OCI-M2 (cell line): Measurements from ENCODE around the gene KAT5.
"Not testable (repeated sequence)": the region's sequence is repeated elsewhere in the genome, so short reads cannot be mapped to it uniquely, and the experiment has no call there.

Source experiments
- DNase-seq: peaks from one replicate; lab custom pipeline; 2025; ENCODE audit not compliant: unreplicated experiment; lab: John Stamatoyannopoulos, UW

Gene KAT5

DNA sequence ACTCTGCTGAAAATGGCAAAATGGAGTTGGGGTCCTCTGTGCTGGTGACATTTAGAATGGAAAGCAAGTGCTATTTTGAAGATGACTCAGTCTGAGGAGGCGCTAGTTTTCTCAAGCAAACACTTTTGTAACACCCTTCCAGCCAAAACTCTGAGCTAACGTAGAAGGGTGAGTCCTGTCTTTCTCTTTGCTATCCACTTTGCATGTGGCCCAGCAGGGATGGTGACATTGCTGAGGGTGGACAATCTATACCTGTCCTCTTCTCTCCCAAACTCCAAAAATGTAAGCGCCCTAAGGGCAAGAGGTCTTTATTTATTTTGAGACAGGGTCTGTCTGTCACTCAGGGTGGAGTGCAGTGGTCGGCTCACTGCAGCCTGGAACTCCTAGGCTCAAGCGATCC is 3.6 kb upstream of the KAT5 start:
- DNase-seq: no peak

GRCh38 chr11:65709661-65710060 is 2.4 kb upstream of the KAT5 start:
- DNase-seq: no peak

- DNase-seq: no peak
Observed at GRCh38 chr11:65710421-65710820, 1.6 kb upstream of the KAT5 start.

DNA sequence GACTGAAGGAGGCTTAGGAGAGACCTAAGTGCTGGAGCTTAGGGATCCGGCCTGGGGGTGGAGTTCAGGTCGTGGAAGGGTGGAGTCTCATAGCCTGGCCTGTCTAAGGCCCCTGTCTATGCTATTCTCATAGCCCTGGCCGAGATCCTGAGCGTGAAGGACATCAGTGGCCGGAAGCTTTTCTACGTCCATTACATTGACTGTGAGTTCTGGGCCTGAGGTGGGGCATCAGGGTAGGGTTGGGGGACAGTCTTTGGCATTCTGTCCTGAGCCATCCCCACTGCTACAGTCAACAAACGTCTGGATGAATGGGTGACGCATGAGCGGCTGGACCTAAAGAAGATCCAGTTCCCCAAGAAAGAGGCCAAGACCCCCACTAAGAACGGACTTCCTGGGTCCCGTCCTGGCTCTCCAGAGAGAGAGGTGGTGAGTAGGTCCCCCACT is 603 bp downstream of the KAT5 start:
- DNase-seq: no peak

DNA sequence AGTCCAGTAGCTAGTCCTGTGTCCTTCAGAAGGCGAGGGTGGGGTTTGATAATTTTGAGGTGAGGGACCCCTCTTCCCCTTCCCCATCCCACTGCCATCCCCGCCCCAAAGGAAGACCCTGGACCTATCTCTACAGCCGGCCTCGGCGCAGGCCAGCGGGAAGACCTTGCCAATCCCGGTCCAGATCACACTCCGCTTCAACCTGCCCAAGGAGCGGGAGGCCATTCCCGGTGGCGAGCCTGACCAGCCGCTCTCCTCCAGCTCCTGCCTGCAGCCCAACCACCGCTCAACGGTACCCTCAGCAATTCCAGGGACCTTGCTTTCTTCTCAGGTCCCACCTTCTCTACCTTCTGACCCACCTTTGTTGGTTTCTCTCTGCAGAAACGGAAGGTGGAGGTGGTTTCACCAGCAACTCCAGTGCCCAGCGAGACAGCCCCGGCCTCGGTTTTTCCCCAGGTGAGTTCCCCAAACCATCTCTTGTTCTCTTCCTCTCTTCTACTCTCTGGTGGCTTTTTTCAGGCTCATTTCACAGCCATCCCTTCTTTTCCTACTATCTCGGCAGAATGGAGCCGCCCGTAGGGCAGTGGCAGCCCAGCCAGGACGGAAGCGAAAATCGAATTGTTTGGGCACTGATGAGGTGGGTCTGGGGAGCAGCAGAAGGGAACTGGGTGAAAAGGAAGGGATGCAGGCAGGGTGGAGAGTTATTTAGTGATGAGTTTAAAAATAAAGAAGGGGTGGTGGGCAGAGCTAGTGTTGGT is 1.3 kb downstream of the KAT5 start:
- no peak for DNase-seq

- DNase-seq: no peak
Observed at GRCh38 chr11:65714433-65714832, 2.4 kb downstream of the KAT5 start.

DNA sequence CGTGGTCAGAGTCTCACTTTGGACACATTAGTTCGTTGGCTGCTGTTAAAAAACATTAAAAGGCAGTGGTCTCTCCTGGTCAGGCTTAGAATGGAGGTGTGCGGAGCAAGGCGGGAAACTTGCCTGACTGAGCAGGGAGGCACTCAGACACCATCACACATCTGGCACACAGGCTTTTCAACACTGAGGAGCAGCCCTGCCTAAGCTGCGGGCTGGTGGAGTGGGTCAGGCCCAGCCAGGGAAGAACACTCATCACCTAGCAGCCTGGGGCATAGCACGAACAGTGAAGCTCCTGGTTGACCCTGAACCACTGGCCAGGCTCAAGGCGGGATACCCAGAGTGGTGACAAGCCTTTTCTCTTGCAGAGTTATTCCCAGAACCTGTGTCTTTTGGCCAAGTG is 4.2 kb downstream of the KAT5 start:
- no peak for DNase-seq

DNA sequence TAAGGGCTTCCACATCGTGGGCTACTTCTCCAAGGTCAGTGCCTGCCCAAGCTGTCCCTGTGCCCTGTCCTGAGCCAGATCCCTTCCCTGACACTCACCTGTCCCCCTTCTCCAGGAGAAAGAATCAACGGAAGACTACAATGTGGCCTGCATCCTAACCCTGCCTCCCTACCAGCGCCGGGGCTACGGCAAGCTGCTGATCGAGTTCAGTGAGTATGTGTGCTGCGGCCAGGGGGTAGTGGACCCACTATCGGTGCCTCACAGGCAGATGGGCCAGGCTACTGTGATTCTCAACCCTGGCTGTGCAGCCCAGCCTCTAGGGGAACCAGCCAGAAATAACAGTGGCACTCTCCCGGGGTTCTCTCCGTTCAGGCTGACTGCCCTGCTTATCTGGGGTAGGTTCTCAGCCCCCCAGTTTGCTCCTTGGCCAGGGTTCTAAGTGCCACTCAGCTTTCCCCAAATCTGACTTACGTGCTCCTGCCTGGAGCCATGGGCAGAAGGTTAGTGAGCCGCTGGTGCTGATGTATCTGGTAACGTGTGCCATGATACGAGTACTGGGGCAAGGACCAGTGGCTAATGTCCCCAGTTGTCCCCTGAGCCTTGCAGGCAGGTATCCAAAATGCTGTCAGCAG is 4.8 kb downstream of the KAT5 start:
- DNase-seq: no peak

- no peak for DNase-seq
Observed at GRCh38 chr11:65717906-65718305, 5.9 kb downstream of the KAT5 start.

- DNase-seq: no peak
Observed at GRCh38 chr11:65718531-65718930, 6.5 kb downstream of the KAT5 start.

- DNase-seq: no peak
Observed at GRCh38 chr11:65718964-65719492, 7.0 kb downstream of the KAT5 start.

- no peak for DNase-seq
Observed at GRCh38 chr11:65719871-65720210, 7.8 kb downstream of the KAT5 start.

- no peak for DNase-seq
Observed at GRCh38 chr11:65720211-65720934, 8.3 kb downstream of the KAT5 start, which contains the start of gene RNASEH2C. Gene RNASEH2C, minus strand, starts transcription at chr11:65720798. Its CDS starts 40 bp downstream, at chr11:65720758.

- DNase-seq: no peak
Observed at GRCh38 chr11:65722261-65722660, 10.2 kb downstream of the KAT5 start.

DNA sequence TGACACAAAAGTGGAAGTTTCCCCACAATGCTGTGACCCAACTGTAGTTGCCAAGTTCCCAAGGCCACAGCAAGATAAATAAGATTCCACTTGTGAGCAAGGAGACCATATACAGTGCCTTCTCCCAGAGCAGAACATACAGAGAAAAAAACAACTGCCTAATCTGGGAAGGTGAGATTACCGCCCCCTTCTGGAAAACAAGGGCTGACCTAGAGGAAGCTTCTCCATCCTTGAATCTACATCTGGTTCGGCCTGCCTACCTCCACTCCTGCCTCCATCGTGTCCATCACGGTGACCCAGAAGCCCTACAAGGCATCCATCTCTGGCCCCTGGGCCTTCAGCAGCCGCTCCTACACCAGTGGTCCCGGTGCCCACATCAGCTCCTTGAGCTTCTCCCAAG is 14.6 kb downstream of the KAT5 start:
- no peak for DNase-seq

DNA sequence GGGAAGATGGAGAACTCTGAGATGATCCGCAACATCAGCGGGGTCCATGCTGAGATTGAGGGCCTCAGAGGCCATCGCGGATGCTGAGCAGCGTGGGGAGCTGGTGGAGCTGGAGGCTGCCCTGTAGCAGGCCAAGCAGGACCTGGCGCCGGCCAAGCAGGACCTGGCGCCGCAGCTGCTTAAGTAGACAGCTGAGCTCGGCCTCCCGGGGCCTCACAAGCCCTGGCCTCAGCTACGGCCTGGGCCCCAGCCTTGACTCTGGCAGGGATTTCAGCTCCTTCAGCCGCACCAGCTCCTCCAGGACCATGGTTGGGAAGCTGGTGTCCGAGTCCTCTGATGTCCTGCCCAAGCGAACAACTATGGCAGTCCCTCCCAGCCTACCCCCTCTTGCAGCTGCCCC is 15.8 kb downstream of the KAT5 start:
- DNase-seq: no peak

- no peak for DNase-seq
Observed at GRCh38 chr11:65730461-65730860, 18.4 kb downstream of the KAT5 start.

- not testable (repeated sequence) for DNase-seq
Observed at GRCh38 chr11:65735111-65735510, 23.1 kb downstream of the KAT5 start.

DNA sequence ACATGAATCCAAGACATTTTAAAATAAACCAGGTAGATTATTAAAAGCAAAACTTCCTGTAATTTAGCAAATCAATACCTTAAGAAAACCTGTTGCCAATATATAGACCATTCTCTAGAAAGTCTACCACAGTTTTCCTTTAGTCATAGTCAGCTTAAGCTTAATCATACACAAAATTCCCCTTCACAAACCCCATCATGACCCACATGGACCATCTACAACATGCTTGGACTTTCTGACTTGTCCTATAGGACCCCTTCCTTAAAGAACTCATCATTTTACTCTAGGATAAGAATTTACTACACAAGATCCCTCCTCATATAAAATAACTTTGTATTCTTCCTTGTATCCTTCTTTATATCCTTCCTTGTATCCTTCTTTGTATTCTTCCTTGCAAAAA is 24.8 kb downstream of the KAT5 start:
- no peak for DNase-seq

- DNase-seq: no peak
Observed at GRCh38 chr11:65739022-65739421, 27.0 kb downstream of the KAT5 start.

DNA sequence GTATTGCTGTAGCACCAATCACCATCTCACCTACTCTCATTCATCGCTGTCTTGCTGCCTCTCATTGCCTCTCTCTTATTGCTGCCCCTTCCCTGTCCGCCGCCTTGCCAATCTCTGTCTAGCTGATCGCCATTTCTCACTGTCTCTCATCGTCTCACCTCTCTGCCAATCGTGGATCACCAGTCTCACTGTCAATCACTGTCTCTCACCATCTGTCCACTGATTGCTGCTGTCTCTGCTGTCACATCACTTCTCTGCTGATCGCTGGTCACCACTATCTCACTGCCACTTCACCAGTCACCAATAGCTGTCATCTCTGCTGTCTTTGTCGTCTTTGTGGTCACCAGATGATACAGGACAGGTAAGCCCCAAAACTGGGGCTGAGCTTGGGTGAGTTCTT is 29.1 kb downstream of the KAT5 start:
- DNase-seq: no peak

DNA sequence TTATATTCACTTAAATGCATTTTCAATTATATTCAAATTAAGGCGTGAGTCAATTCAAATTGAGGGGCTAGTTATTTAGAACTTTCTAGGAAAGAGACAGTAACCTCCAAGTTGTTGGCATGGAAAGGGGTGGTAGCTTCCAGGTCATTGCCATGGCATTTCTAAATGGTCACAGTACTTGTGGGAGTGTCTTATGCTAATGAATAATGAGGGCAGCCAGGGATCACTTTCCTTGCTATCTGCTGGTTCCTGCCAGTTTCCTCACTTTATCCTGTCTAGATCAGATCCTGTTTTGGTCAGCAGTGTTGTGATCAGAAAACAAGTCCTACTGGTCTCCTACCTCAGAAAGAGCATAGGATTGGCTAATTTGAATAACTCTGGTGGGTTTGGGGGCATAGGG is 30.3 kb downstream of the KAT5 start:
- no peak for DNase-seq
